BJ (cell line): ENCODE results near the gene GPBAR1. TPM values are rescaled to one million over a fixed set of nuclear protein-coding genes. Genes with fewer than 3 reads are reported as not detected.

Experiments
- CTCF ChIA-PET: fragments of 350-600 bp; formaldehyde crosslinking; extraction: SDS; loops from one replicate; lab custom pipeline; 2021; ENCODE audit warnings: antibody characterized with exemption, inconsistent platforms; lab: Yijun Ruan, JAX
- POLR2A ChIA-PET: fragments of 300-600 bp; sonication (Branson Sonifier 250); formaldehyde crosslinking; extraction: SDS; loops from one replicate; lab custom pipeline; 2021; ENCODE audit warnings: antibody characterized with exemption; lab: Charles Lee
- DNase-seq: peaks from one replicate; pipeline ENCODE4 v3.0.0-alpha.2; 2011; ENCODE audit warnings: low read depth
- H3K27me3 ChIP-seq: 2 replicates; pipeline ENCODE4 v1.6.0; 2011; ENCODE audit warnings: low read length; ENCODE audit not compliant: control insufficient read depth, insufficient read depth
- H3K36me3 ChIP-seq: 2 replicates; pipeline ENCODE4 v1.5.1; 2011; ENCODE audit warnings: low read length; ENCODE audit not compliant: control insufficient read depth, insufficient read depth
- H3K4me3 ChIP-seq: 2 replicates; pipeline ENCODE4 v1.5.1; 2011; ENCODE audit warnings: low read depth, mild to moderate bottlenecking, control low read depth, low read length
- CTCF ChIP-seq: IDR thresholded peaks from 2 replicates; pipeline ENCODE4 v1.5.1; 2011; ENCODE audit warnings: low read depth, mild to moderate bottlenecking, control low read depth, inconsistent platforms, low read length, moderate library complexity; ENCODE audit not compliant: insufficient read depth
- polyA plus RNA-seq: library from polyadenylated mRNA; depleted of rRNA; stranded (reverse); fragments of >200 nt; gene quantifications from 2 replicates; pipeline ENCODE4 v1.2.3, GENCODE V29; 2011

Gene GPBAR1
- polyA plus RNA-seq, 1 experiment: not detected

DNA sequence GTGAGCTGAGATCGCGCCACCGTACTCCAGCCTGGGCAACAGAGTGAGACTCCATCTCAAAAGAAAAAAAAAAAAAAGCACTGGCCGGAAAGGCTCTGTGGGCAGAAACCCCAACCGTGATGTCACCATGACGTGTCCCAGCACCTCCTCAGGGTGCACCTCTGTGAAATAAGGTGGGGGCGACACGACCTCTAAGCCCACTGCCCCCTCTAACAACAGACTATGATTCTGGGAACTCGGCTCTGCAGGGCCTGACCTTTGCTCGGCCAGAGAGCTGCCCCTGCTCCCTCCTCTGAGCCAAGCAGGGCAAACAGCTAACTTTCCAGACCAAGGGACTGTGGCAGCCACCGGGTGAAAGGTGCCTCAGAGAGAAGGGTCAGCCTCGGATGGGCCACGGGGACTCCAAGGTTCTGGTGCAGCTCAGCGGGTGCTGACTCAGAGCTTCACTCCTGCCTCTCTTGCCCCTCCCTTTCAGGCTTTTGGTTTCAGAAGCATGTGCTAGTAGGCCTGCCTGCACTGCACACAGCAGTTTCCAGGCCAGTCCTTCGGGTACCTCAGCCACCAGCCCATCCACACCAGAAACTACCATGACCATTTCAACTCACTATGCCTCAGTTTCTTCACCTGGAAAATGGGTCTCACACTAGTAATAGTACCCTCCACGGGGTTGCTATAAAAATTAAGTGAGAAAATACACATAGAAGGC, 23.4 kb downstream of the GPBAR1 start:
- no peaks in the 10 kb centered on the region for H3K27me3 ChIP-seq
- no peak for DNase-seq
- peaks cover 27% of the 10 kb centered on the region for H3K36me3 ChIP-seq
- ChIA-PET CTCF (interaction anchor here (0.7 to 5.9 kb wide), 2 partner anchors 11 to 18 kb away, joined by 3 to 87 read pairs; partner anchors contain the start of genes AAMP and PNKD), POLR2A (no interaction called here)
- H3K4me3 ChIP-seq: no peak overlapping the region
- no peak for TF ChIP-seq CTCF

DNA sequence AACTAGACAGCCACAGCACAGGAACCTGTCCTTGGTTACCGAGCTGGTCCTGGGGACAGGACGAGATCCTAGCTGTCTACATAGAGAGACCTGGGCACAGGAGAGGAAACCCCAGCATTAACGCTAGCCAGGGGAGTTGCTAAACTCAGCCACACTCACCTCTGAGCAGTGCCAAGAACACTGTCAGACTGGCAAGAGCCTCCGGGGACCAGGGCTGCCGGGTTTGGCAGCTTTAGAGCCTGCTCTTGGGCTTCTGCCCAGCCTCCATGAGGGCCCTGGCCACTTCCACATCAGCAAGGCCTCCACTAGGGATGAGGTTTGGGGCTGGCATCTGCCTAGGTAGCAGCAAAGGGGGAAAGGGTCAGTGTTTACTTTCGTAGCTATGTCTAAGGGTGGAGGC, 24.8 kb downstream of the GPBAR1 start:
- CTCF ChIA-PET: interaction anchor here (1.0 to 5.9 kb wide), 4 partner anchors 12 to 121 kb away, joined by 3 to 87 read pairs (median 6); partner anchors contain the start of genes AAMP, CATIP and PNKD
- DNase-seq: no peak
- Histone ChIP-seq H3K36me3 (peaks cover 15% of the 10 kb centered on the region), H3K27me3 (no peaks in the 10 kb centered on the region), H3K4me3 (peak overlapping the region; percentile 38)
- no peak for TF ChIP-seq CTCF
- POLR2A ChIA-PET: no interaction called here

- DNase-seq: peak; percentile 89
- ChIA-PET POLR2A (interaction anchor here (1.1 to 1.3 kb wide), 4 partner anchors 14 to 120 kb away, joined by 3 to 8 read pairs (median 3); partner anchors contain the start of genes AAMP and PNKD), CTCF (interaction anchor here (0.7 to 5.9 kb wide), 12 partner anchors 10 to 188 kb away, joined by 3 to 87 read pairs (median 3); partner anchors contain the start of genes AAMP, CATIP and PNKD)
- Histone ChIP-seq H3K36me3 (peaks cover 8% of the 10 kb centered on the region), H3K27me3 (no peaks in the 10 kb centered on the region), H3K4me3 (peak overlapping the region; percentile 38)
- TF ChIP-seq CTCF: no peak
Measured at GRCh38 chr2:218286570-218287459, 26.0 kb downstream of the GPBAR1 start.

GRCh38 chr2:218289639-218290315, 29.0 kb downstream of the GPBAR1 start:
- DNase-seq: no peak
- POLR2A ChIA-PET: interaction anchor here (0.6 kb wide), 1 partner anchor 63 kb away, joined by 3 read pairs; no protein-coding TSS in a partner anchor

More at GRCh38 chr2:218289639-218290315, 29.0 kb downstream of the GPBAR1 start:
- Histone ChIP-seq H3K27me3 (no peaks in the 10 kb centered on the region), H3K36me3 (no peaks in the 10 kb centered on the region; the same call in 1 of the 2 replicates), H3K4me3 (no peak overlapping the region)
- no peak for TF ChIP-seq CTCF
- CTCF ChIA-PET: interaction anchor here (1.0 to 4.2 kb wide), 4 partner anchors 11 to 106 kb away, joined by 3 to 38 read pairs (median 4); partner anchors contain the start of gene CATIP
